Measurements from ENCODE around the gene OTUD4. TPM values are rescaled to one million over a fixed set of nuclear protein-coding genes. Genes with fewer than 3 reads are reported as not detected.

Gene OTUD4
- total and polyA plus RNA-seq, 9 of the 15 experiments (the other 6 are each of a cell fraction or from before 2014, with no cell fraction given): 4.2 to 29.0 (median 24.8) TPM

- TF ChIP-seq RREB1 (CRISPR knock-in tag; IDR thresholded peaks at IDR 0.05) (peak; percentile 52; the same call in 1 of the 2 replicates), KLF16 (IDR thresholded peaks at IDR 0.05) (no peak), ZNF609 (CRISPR knock-in tag; IDR thresholded peaks at IDR 0.05; ENCODE audit: borderline replicate concordance) (peak; percentile 92; the same call in 1 of the 2 replicates), DNMT1 (IDR thresholded peaks at IDR 0.05) (no peak), SAFB2 (IDR thresholded peaks at IDR 0.05; ENCODE audit: borderline replicate concordance, low read depth, low read length, severe bottlenecking) (no peak)
Measured at GRCh38 chr4:145097821-145098674, 82.3 kb downstream of the OTUD4 start, which contains the start of the genes ABCE1 and ANAPC10 (continued).

All from K562 (cell line).